Kidney tubule cell (primary cell): ENCODE results near the gene PRG3.
A peak's percentile ranks its signal among the peaks of the same experiment; 100 is the strongest.

ENCODE experiments used
- DNase-seq: peaks from one replicate; pipeline ENCODE4 v3.0.0-alpha.2; 2018; ENCODE audit warnings: low spot score

The PRG3 gene

DNA sequence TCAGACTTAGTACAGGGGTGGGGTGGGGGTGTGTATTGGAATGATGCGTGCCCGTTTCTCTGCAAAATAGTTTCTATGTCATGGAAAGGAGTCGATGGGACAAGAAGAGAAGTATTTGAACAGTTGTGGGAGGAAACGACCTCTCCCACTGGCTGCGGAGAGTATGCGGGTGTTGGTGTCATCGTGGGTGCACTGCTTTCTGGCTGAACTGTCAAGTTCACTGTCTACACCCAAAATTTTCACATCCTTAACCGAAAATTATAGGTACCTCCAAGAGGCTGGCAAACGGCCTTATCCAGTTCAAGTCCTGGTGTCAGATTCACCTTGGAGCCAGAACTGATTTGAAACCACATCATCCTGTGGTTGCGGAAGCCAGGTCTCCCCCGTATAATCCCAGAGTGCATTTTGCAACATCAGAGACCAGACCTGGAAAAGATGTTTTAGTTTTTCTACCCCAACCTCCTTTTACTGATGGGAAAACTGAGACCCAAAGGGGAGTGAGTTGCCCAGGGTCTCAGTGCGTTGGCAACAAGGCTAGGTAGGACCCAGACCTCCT is 44.8 kb downstream of the PRG3 start:
- no peak for DNase-seq

- peak; percentile 89 for DNase-seq
Observed at GRCh38 chr11:57335343-57336110, 45.4 kb downstream of the PRG3 start, which contains the start of gene SSRP1. Gene SSRP1, minus strand, starts transcription at chr11:57335892. Its CDS starts 771 bp downstream, at chr11:57335121.

GRCh38 chr11:57335023-57335342 is 46.0 kb downstream of the PRG3 start:
- DNase-seq: no peak

- no peak for DNase-seq
Observed at GRCh38 chr11:57332694-57333440, 48.1 kb downstream of the PRG3 start.

GRCh38 chr11:57331720-57332119 is 49.2 kb downstream of the PRG3 start:
- DNase-seq: no peak

- DNase-seq: no peak
Observed at GRCh38 chr11:57330029-57330428, 50.9 kb downstream of the PRG3 start.

DNA sequence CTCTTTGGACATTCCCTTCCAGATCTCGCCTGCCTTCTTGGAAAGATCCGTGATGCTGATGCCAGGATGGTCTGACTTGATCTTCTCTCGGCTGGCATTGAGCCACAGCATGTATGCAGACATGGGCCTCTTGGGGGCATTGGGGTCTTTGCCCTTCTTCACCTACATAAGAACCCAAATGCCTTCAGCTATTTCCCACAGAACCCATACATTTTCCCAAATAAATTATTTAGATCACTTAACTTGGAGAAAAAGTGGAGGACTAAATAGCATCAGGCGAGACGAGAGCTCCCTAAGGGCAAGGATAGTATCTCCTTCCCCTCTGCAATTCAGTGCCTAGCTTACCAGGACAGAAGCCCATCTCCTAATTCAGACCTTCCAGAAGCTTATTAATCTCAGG is 53.2 kb downstream of the PRG3 start:
- DNase-seq: no peak
